Measurements from ENCODE around the gene RACK1.
A peak's percentile ranks its signal among the peaks of the same experiment; 100 is the strongest.
"Not testable (repeated sequence)": the region's sequence is repeated elsewhere in the genome, so short reads cannot be mapped to it uniquely, and the experiment has no call there.

Gene RACK1

DNA sequence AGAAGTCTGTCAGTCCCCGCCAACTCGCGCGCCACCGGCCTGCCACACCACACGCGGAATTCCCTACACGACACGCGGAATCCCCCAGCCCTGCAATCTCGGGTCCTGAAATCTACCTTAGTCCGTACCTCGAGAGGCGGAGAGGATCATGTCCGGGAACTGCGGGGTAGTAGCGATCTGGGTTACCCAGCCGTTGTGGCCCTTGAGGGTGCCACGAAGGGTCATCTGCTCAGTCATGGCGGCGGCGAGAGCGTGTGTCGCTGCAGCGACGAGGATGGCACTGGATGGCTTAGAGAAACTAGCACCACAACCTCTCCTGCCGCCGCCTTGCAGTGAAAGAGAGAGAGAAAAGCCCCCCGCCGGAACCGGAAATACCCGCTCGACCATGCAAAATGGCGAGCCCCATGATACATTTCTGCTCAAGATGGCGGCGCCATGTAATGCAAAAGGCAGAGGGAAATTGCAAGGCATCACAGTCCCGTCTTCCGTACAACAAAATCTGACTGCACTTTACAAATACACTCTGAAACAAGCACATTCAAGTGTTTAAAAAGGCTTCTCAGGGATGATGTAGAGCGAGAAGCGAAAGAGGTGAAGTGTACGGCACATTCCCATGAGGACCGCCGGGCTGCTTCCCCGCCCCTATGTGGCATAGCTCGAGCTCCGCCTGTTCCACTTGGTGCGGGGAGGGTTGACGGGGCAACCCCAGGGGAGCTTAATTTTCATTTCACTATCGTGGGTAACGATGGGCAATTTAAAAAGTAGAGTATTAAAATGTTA lies at the start of gene RACK1:
TSS of gene RACK1 (minus strand) at position 343 of the 780 bp plus-strand sequence. CDS start at position 237, 106 bp downstream.
- DNase-seq (ENCODE audit: low read depth in 3 of 3) = peak; percentile 75 to 80 (median 79)

DNA sequence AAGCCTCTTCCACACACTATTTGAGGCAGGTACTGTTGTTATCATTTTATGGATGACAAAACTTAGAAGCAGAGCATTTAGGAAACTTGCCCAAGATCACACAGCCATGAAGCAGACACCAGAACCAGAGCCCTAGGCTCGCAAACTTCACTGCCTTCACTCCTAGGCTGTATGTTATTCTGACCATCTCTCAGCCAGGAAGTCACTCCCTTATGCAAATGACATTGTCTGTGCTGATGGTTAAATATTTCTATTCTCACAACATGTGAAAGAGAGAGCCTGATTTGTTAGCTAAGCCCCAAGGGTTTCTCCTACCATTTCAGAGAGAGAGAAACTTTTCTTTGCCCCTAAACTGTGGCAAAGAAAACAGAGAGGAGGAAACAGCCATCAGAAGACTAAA lies 43.6 kb upstream of the RACK1 start:
- not testable (repeated sequence) for DNase-seq (ENCODE audit: low read depth in 3 of 3)

DNA sequence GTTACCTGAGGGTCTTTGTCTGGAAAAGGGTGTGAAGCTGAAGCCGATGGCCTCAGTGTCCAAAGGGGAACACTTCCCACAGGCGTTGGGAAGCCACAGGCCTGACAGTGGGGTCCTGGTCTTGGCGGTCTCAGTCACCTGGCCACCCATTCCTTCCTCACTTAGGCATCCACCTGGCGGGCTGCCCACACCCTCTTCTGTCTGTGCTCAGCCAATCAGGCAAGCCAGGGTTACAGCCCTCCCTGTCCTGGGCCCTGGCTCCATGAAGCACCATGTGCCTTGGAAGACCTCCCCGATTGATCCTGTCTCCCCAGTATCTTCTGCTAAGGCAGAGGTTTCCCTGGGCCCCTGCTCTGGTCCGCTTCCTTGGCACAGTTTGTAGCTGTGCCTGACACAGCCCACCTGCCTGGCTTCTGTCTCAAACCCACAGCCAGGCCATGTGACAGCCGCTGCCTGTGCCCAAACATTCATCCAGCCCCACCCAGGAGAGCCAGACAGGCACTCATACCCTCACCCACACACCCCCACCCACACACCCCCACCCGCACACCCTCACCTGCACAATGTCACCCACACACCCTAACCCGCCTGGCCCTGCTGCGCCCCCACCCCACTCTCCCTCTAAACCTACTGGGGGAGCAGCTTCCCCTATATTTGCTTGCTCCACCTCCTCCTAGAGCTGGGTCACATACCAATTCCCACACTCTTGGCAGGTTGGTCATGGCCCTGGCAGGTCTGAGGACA lies 42.4 kb upstream of the RACK1 start:
- DNase-seq (ENCODE audit: low read depth in 3 of 3) = not testable (repeated sequence)

DNA sequence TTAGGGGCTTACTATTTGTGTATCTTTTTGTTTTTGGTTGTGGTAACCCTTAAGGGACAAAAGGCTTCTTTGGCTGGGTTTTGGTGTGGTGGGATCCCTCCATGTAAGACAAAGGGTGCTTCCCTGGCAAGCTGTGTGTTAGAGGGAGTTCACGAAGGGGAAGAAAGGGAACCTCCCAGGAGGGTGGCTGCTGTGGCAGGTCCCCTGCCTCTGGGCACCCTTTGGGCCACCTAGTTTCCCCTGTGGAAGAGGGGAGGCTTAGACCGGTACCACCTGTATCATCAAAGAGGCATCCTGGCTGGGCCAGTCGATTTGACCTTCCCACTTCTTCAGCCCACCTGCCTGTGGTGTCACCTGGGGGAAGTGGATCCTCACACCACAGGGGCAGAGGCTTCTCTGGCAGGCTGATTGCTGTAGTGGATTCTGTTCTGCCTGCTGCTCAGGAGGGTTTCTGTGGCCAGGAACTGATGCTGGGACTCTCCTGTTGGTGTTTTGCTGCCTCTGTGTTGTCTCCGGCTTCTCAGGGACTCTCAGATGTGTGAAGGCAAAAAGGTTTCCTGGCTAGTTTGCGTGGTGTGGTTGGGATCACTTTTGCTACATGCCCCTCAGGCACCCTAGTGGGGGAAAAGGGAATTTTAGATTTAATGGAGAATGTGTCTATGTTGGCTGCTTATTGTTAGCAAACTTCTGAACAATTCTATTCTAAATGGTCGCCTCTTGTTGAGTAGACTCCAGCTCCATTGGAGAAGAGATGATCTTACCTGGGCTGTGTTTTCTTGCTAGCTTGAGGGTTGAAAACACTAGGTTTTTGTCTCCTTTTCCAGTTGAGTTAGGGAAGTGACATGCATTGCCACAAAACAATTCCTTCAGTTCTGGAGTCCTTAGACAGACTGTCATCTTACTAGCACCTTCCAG lies 40.4 kb upstream of the RACK1 start:
- DNase-seq (ENCODE audit: low read depth in 3 of 3) = not testable (repeated sequence)

DNA sequence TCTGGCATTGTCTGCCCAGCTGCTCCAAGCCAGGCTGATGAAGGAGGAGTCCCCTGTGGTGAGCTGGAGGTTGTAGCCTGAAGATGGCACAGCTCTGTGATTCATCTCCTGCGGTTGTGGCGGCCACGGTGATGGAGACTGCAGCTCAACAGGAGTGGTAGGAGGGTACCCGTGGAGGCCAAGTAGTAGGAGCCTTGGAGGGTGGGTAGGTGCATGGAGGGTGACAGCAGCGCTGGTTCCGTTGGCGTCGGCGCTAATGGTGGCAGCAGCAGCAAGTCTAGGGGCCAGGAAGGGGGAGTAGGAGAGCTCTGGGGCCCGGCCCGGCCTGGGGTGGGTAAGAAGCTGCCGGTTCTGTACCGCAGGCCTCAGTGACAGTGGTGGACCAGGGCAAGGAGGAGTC lies 39.6 kb upstream of the RACK1 start:
- DNase-seq (ENCODE audit: low read depth in 3 of 3) = no peak

DNA sequence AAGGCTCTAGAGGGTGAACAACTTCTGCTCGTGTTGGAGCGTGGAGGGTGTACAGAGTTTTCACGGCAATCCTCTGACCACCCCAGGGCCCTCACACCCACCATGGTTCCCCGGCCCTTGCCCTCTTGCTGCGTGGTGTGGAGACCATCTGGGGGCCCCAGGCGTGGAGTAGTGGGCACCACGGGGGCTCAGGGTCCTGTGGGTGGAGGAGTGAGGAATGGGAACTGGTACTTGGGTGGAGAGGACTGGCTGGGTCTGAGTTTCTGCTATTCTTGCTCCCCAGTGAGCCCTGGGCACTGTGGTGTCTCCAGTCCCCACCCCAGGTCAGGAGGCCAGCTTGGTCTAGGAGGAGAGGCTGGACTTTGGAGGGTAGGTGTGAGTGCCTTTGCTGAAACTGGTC lies 39.2 kb upstream of the RACK1 start:
- no peak for DNase-seq (ENCODE audit: low read depth in 3 of 3)

DNA sequence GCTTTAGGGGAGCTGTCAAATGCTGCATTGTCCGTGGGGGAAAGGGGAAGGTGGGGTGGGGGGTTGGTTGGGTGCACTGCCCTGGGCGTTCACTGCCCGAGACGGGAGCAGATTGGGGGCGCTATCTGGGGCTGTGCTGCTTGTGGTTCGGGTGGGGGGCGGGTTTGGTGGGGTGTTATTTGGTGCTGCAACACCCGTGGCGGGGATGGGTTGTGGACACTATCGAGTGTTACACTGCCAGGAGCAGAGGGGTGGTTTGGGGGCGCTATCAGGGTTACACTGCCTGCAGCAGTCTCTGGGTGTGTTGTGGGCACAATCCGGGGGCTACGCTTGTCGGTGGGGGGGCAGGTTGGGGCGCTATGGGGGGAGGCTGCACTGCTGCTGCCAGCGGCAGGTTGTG lies 38.7 kb upstream of the RACK1 start:
- DNase-seq (ENCODE audit: low read depth in 3 of 3) = not testable (repeated sequence)

DNA sequence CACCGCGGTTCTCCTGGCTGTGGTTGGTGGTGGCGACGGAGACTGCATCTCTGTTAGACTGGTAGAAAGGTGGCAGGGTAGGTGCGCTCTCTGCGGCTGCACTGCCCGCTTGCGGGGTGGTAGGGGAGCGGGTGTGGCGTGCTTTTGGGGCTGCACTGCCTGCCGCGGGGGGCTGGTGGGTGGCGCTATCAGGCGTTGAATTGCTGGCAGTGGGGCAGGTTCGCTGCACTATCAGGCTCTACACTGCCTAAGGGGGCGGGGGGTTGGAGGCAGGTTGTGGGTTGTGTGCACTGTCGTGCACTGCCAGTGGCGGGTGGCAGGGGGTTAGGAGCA lies 38.2 kb upstream of the RACK1 start:
- no peak for DNase-seq (ENCODE audit: low read depth in 3 of 3)

DNA sequence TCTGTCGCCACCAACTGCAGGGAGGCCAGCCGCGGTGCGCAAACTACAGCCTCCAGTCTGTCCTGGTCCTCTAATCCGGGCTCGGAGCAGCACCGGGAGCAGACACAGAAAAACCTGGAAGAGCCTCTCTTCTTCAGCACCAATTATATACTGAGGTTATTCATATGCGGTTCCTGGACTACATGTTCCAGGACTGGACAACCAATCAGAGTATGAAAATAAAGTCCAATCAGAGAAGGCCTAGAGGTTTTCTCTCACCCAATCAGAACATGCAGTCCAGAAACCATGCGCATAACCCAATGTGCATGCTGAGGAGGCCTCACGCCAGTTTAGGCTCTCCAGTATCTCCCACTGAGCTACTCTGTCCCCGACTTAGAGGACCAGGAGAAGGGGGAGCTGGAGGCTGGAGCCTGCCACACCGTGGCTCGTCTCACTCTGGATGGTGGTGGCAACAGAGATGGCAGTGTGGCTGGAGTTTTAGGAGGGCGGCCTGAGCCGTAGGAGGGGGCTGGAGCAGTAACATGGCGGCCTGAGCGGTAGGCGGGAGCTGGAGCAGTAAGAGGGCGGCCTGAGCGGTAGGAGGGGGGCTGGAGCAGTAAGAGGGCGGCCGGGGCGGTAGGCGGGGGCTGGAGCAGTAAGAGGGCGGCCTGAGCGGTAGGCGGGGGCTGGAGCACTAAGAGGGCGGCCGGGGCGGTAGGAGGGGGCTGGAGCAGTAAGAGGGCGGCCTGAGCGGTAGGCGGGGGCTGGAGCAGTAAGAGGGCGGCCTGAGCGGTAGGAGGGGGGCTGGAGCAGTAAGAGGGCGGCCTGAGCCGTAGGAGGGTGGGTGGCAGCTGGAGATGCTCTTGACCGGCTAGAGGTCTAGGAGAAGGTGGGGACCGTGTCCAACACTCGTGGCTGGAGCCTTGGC lies 37.6 kb upstream of the RACK1 start:
- no peak for DNase-seq (ENCODE audit: low read depth in 3 of 3)

DNA sequence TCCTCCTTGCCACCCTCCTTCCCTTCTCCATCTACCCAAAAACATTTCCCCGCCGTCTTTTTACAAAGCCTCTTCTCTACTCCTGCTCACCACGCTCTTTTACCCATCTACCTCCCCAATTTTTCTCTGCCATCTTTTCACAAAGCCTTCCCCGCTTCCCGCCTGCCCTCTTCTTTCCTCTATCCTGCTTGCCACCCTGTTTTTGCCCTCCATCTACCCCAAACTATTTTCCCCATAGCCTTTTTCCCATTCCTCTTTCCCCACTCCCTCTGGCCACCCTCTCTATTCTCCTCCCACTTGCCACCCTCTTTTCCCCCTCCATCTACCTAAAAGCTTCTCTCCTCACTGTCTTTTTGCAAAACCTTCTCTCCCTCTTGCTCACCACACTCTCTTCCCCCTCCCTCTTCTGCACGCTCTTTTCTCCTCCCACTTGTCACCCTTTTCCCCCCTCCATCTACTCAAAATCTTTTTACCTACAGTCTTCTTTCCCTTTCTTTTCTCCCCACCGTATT lies 36.6 kb upstream of the RACK1 start:
- no peak for DNase-seq (ENCODE audit: low read depth in 3 of 3)

DNA sequence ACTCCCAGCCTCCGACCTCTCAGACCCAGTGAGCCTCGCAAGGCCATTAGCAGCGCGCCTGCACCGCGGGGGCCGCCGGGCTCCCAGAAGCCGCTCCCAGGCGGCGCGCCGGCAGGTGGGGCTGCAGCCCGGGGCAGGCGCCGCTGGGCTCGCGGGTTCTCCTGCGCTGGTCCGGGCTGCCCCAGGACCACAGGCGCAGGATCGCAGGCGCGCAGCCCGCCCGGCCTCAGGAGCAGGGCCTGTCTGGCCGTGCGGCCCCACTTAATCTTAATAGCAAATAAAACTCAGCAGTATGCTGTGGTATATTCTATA lies 29.7 kb upstream of the RACK1 start:
- DNase-seq (ENCODE audit: low read depth in 3 of 3) = not testable (repeated sequence)

DNA sequence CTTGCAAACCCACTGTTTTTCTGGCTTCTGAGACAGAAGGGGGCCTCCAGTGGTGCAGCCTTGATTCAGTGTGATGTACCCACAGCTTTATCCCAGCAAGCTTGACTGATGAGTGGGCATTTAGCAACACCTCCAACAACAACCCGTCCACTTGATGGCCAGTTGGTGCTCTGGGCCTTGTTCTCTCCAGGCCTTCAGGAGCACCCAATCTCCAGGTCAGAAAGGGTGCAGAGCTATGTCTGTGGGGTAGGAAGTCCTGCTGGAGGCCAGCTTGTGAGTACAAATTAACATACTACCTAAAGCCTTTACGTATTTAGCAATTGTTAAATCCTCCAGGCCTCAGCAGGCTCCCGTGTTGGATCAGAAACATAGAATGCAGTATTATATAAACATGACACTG lies 27.4 kb upstream of the RACK1 start:
- DNase-seq (ENCODE audit: low read depth in 3 of 3) = no peak

DNA sequence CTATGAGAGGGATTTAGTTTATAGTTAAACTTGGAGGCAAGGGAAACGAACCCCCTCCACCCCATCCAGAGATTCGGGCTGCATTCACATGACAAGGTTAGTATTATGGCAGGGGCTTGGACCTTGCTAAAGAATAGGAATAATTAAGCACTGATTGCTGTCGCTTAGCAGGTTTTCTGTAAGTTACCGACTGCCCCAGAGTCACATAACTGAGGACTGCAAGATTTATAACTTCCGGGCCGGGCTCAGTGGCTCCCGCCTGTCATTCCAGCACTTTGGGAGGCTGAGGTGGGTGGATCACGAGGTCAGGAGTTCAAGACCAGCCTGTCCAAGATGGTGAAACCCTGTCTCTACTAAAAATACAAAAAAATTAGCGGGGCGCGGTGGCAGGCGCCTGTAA lies 24.2 kb upstream of the RACK1 start:
- DNase-seq (ENCODE audit: low read depth in 3 of 3) = not testable (repeated sequence)

DNA sequence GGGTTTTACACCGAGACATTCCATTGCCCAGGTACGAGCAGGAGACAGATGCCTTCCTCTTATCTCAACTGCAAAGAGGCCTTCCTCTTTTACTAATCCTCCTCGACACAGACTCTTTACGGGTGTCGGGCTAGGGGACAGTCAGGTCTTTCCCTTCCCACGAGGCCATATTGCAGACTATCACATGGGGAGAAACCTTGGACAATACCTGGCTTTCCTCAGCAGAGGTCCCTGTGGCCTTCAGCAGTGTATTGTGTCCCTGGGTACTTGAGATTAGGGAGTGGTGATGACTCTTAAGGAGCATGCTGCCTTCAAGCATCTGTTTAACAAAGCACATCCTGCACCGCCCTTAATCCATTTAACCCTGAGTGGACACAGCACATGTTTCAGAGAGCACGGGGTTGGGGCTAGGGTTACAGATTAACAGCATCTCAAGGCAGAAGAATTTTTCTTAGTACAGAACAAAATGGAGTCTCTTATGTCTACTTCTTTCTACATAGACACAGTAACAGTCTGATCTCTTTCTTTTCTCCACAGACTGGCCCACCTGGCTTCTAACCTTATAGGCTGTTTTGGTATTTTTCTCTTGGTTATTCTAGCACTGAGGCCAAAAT lies 23.7 kb upstream of the RACK1 start:
- DNase-seq (ENCODE audit: low read depth in 3 of 3) = not testable (repeated sequence)

DNA sequence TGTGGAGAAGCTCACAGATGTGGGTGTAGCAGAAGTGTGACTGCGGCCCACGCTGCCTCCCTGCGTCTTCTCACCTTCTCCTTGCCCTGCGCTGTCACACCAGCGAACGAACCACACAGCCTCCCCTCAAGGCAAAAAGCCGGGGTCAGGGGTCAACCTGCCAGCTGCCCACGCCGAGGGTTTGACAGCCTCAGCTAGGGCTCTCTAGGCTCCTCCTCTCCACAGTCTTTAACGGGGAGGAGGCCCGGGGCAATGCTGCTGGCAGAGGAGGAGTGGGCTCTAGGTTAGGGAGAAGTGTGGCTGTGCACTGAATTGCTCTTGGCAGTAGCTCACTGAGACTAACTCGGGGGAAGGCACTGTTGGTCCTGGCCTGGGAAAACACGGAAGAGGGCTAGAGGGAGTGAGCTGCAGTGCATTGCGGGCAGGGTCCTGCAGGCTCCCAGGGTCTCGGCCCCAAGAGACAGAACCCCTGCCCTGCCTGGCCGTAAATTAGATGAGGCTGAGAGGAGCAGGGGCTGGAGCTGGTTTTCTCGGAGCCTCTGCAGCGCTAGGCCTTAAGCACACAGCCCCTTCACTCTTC lies 21.5 kb upstream of the RACK1 start:
- no peak for DNase-seq (ENCODE audit: low read depth in 3 of 3)

DNA sequence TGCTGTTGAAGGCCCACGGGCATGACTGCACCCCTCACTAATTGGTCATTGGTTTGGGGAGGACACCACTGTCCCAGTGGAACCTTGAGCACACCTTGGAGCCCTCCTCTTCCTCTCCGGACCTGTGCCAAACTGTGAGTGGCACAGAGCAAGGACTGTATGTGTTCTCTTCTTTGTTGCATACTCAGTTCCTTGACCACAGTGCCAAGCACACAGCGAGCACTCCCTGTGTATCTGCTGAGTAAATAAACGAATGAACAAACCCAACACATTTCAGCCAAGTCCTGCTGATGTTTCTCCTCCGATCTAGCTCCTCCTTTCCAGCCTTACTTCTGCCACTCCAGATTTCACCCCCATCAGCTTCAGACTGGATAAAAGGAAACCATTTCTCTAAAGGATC lies 19.9 kb upstream of the RACK1 start:
- DNase-seq (ENCODE audit: low read depth in 3 of 3) = no peak

DNA sequence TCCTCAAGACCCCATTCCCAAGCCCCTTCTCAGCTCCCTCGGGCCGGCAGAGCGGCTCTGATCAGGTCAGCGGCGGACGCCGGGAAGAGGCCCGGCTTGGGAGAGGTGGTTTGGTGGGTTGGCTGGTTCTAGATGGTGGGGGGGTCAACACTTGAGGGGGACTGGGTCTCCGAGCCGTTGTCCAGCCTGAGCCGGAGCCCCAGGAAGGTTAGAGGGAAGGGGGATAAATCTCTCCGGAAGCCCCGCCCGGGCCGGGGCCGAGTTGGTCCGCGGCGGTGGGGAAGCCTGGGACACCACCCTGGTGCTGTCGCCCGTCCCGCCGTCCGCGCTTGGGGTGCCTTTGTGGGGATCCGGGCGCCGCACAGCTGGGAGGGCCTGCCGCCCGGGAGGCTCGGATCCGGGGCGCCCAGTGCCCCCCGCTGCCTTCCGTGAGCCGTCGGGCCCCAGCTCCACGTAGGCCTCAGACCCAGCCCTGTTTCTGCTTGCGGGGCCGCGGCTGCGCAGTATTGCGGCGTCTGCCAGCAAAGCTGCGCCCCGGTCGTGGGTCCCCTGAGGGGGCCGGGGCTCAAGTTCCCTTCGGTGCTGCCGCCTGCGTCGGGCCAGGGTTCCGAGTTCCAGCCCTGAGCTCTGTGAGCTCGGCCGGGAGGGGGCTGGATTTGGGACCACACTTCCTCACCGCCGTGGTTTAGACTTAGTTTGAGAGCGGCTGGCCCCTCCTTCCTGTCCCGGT lies 17.8 kb upstream of the RACK1 start:
- DNase-seq (ENCODE audit: low read depth in 3 of 3) = peak; percentile 46 to 65 (median 62)

DNA sequence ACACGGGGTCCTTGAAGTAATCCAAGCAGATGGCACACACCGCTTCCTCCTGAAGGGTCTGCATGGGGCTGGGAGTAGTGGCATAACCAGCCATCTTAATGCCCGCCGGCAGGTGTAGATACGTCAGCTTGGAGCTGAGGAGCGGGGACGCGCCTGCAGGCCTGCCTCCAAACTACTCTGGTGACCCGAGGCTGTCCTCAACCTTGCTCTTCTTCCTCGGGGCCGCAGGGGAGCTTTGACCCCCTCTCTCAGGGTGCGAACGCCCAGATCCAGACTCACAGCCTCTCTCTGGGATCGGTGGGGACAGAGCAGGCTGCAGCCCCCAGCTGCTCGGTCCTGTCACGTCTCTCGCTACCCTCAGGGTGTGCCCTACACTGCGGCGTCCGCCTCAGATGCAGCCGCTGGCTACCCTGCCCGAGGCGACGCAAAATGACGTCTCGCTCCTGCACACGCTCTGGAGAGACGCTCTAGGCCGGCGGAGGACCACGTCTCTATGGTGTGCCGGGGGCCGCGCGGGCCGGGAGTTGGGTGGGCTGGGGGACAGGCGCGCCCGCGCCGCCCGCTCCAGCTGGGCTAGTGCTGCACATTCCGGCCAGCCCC lies 17.1 kb upstream of the RACK1 start, which contains the start of gene TRIM52:
TSS of gene TRIM52 (minus strand) at position 424 of the 600 bp plus-strand sequence. CDS start at position 94, 330 bp downstream.
- DNase-seq (ENCODE audit: low read depth in 3 of 3) = peak; percentile 80 to 84 (median 82)

Data from stimulated activated CD4-positive, alpha-beta T cell treated with anti-CD3 and anti-CD28 coated beads, TNF-alpha, amount 100 ng/mL, for 4 hours (primary cell).